NK-92 (cell line): ENCODE data around the gene HMG20A.

Source experiments
- DNase-seq: peaks from one replicate; lab custom pipeline; 2025; ENCODE audit not compliant: unreplicated experiment; lab: John Stamatoyannopoulos, UW

HMG20A gene

GRCh38 chr15:77496715-77497109 is 76.0 kb downstream of the HMG20A start:
- no peak for DNase-seq

GRCh38 chr15:77497110-77497737 is 76.5 kb downstream of the HMG20A start:
- no peak for DNase-seq

- DNase-seq: no peak
Measured at GRCh38 chr15:77497942-77498361, 77.3 kb downstream of the HMG20A start.

GRCh38 chr15:77499087-77499760 is 78.5 kb downstream of the HMG20A start:
- DNase-seq: no peak

GRCh38 chr15:77500989-77501388 is 80.3 kb downstream of the HMG20A start:
- no peak for DNase-seq

GRCh38 chr15:77502379-77503095 is 81.8 kb downstream of the HMG20A start:
- no peak for DNase-seq

DNA sequence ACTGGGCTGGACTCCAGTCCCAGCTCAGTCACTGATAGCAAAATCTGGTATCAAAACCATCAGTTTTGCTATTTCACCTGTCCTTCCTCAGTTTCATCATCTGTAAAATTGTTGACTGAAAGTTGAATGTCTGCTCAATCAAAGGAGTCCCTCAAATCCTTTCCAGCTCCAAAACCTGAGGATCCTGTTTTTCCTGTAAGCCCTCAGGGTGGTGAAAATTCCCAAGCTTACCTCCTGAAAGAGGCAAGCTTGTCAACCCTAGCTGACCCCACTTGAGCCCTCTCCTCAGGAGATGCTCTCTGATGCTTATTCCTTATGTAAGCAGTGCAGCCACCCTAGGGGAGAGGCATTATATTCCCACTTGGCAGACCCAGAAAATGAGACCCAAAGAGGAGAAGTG is 82.6 kb downstream of the HMG20A start:
- no peak for DNase-seq

DNA sequence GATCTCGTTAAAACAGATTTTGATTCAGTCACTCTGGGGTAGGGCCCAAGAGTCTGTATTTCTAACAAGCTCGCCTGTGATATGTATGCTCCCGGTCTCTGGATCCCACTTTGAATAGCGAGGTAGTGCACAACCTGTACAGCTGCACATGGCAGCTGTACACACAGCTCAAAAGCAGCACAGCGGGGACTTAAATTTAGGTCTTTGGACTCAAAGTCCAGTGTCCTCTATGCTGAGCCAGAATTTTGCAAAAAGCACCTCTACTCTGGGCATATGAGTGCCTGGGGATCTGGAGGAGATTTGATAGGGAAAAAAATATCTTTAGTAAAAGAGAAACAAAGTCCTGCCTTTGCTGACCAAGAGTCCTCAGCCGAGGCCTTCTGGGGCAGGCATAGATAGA is 83.1 kb downstream of the HMG20A start:
- no peak for DNase-seq

GRCh38 chr15:77504306-77504705 is 83.6 kb downstream of the HMG20A start:
- no peak for DNase-seq

DNA sequence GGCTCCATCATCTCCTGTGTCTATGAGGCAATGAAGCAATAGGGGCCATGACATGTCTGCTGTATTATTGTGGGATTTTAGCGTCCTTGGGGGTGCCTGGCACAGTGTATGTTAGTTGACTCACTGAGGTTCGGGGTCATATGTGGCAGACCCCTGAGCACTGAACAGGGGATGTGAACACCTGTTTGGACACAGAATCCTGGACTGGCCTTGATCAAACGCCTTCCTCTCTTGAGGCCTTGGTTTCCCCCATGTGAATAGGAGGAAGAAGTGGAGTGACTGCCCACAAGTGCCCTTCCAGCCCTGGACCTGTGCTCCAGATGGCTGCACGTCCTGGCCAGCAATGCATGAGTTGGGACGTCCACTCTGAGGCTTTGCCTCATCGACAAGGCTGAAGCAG is 84.2 kb downstream of the HMG20A start:
- no peak for DNase-seq

DNA sequence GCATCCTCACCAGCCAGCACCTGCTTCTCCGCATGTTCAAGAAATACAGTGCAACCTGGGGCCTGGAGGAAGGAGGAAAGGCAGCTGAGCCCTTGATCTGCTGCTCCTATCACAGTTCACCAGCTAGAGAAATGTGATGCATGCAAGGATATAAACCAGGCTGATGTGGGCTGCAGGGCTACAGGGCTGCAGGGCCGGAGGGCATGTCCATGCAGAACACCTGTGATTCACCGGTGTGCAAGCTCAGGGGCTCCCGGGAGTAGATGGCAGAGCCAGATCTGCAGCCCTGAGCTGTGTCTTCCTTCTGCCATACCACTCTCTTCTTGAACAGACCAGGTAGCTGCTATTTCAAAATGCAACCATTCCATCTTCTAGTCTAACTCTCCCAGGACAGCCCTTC is 84.9 kb downstream of the HMG20A start:
- DNase-seq: no peak

DNA sequence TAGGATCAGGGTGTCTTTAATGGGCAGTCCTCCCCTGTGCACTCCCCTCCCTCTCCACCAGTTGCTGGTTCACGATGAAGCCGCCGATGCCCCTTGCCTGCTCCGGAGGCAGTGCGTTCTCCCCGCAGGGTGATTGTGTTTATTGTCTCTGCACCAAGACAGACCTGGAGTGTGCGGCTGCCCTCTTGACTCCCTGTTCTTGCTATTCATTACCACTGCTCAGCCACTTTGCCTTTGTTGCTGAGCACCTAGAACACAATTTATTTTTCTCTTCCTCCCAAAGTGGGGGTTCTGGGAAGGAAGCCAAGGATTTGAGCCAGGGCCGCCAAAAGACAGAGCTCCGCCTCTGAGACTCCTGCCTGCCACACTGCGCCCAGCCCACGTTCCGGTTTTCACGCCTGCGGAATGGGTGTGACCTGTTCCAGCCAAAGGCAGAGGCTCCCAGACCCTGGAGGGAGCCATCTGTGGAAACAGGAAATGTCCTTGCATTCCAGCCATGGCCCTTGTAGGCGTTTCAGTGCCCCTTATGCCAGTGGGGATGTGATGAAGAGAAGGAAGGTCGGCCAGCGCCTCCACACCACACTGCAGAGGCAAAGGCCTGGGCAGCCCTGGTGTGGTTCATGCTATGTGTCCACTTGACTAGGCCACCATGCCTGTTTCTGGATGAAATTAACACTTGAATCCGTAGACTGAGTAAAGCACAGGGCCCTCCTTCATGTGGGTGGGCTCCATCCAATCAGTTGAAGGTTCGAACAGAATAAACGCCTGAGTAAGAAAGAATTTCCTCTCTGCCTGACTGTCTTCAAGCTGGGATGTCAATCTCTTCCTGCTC is 85.8 kb downstream of the HMG20A start:
- no peak for DNase-seq

GRCh38 chr15:77507143-77507897 is 86.6 kb downstream of the HMG20A start:
- no peak for DNase-seq

DNA sequence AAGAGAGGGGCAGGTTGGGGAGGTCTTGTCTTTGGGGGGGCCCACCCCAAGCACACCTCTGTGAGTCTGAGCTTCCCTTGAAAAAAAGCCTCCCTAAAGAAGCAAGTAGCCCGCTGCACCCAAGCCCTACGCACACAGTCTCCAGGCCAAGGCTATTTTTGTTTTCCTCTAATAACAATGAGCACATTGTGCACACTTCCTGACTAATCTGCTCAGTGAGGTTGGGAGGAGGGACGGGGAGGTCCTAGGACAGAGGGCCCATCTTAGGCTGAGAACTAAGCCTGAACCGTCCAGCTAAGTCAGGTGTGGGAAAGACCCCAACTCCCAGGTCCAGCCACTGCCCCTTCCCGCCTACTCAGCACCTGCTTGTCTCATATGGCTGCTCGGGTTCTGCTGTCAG is 87.2 kb downstream of the HMG20A start:
- no peak for DNase-seq

- DNase-seq: no peak
Measured at GRCh38 chr15:77508541-77509243, 88.0 kb downstream of the HMG20A start.

DNA sequence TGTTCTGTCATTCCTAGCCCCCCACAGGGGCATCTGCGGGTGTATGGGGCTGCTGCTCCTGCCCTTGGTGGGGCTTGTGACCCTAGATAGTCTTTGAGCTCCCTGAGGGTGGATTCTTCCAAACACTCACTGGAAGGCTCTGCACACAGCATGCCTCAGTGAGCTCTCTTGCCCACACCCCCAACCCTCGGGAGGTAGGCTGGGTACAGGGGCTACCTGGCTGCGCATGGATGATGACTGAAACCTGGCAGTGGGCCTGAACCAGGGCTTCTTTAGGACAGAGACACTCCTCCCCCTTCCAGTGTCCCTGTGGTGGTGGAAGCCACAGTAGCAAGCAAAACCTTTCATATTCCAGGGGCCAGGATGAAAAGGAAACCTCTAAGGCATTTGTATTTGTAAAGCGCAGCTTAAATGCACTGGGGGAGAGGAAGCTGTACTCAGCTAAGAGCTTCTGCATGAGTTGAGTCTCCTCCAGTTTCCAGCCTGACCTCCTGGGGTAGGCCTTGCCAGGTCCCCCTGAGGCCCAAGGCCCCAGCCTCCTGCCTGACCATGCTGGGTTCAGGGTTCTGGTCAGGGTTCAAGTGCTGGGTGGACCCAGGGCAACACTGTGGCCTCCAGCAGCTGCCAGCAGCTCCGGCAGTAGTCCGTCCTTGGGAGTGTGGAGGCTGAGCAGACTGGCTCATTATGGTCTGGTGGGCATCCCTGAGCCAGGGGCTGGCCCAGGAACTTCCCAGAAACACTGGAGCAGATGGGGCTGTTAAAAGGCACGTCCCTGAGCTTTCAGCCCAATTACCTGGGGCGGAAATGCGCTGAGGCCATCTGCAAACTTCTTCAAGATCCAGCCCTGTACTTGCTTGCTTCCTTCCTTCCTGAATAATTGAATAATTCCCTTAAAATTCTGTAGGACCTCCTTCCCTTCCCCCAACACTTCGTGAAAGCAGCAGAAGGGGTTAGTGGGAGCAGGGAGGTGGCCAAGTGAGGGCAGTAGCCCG is 89.7 kb downstream of the HMG20A start:
- no peak for DNase-seq

GRCh38 chr15:77511869-77512268 is 91.2 kb downstream of the HMG20A start:
- no peak for DNase-seq

- DNase-seq: no peak
Measured at GRCh38 chr15:77513226-77513625, 92.5 kb downstream of the HMG20A start.
